Endothelial cell of umbilical vein (primary cell): ENCODE results near the gene CPNE1.

Experiments used
- CTCF ChIP-seq, 2 donors: IDR thresholded peaks; 1 replicate in 1 of 2; 2 replicates in 1 of 2; pipeline ENCODE4 v1.5.1; 2011; ENCODE audit warnings: low read length in 2 of 2, mild to moderate bottlenecking in 2 of 2, moderate library complexity in 2 of 2, control low read depth in 1 of 2, inconsistent platforms in 1 of 2, low read depth in 1 of 2; ENCODE audit not compliant: insufficient read depth in 1 of 2; ENCODE audit errors: extremely low read depth in 1 of 2
- POLR2A ChIP-seq: IDR thresholded peaks from 2 replicates; pipeline ENCODE4 v1.6.1; 2012; ENCODE audit warnings: low read depth, mild to moderate bottlenecking, control low read depth, low read length
- POLR2AphosphoS5 ChIP-seq: IDR thresholded peaks from 2 replicates; pipeline ENCODE4 v1.6.1; 2012; ENCODE audit warnings: low read depth, mild to moderate bottlenecking, control low read depth, low read length, moderate library complexity; ENCODE audit not compliant: insufficient read depth

DNA sequence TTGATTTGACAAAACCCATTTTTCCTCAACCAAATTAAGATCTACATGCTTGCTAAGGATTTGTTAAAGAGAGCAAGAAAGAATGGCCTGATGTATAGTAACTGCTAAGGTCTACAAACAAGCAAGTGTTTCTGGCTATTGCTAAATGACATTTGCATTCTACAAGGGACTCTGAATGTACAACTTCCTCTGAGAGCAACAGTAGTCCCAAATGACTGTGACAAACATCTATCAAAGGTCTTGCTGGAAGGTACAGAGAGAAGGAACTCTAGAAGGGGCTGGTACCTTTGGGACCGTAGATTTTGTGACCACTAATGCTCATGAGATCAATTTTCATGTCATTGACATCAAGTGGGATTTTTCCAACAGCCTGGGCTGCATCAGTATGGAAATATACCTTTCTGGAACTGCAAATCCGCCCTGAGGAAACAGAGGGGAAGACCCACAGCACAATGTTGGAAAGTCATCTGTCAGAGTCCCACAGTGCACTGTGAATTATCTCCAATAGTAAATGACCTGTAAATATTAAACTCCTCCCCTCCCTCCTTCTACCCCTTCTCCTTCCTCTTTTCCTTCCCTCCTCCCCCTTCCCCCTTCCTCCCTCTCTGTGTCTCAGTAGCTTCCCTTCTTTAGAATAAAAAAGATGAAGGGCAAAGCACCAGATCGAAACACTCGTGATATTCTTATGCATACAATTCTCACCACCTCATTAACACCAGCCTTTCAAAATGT lies 15.9 kb upstream of the CPNE1 start:
- TF ChIP-seq POLR2A (no peak), CTCF (IDR thresholded peaks at IDR 0.05; ENCODE audit: extremely low read depth in 1 of 2, insufficient read depth in 1 of 2, low read depth in 1 of 2, low read length in 2 of 2) (no peak), POLR2AphosphoS5 (no peak)
